GM23338 (cell line): ENCODE results near the gene COL4A2. TPM values are rescaled to one million over a fixed set of nuclear protein-coding genes. Genes with fewer than 3 reads are reported as not detected.

Experiments
- ATAC-seq: fragments of 200-7000 bp; cut with Tn5 transposase; 3 replicates; pipeline ENCODE4 v1.9.1; 2020
- DNase-seq: peaks from one replicate; pipeline ENCODE4 v3.0.0-alpha.2; 2015; ENCODE audit warnings: low spot score
- H2AFZ ChIP-seq: fragments of 200-600 bp; sonication (generic); 2 replicates; pipeline ENCODE4 v1.8.0; 2016; ENCODE audit warnings: antibody characterized with exemption, mild to moderate bottlenecking, moderate library complexity
- H3F3A ChIP-seq: fragments of 200-600 bp; sonication (generic); replicated peaks from 2 replicates; pipeline ENCODE4 v1.8.0; 2017; ENCODE audit warnings: antibody characterized with exemption, mixed run types, low read depth
- H3K27ac ChIP-seq: fragments of 200-600 bp; sonication (generic); 2 replicates; pipeline ENCODE4 v1.6.1; 2016; ENCODE audit warnings: low read depth
- H3K27me3 ChIP-seq: fragments of 200-600 bp; sonication (generic); 2 replicates; pipeline ENCODE4 v1.8.0; 2016; ENCODE audit warnings: mild to moderate bottlenecking, mixed run types, moderate library complexity; ENCODE audit not compliant: insufficient read depth
- H3K36me3 ChIP-seq: fragments of 200-600 bp; sonication (generic); 2 replicates; pipeline ENCODE4 v1.8.0; 2016; ENCODE audit warnings: mild to moderate bottlenecking; ENCODE audit not compliant: insufficient read depth
- H3K4me1 ChIP-seq: fragments of 200-600 bp; sonication (generic); 2 replicates; pipeline ENCODE4 v1.8.0; 2016; ENCODE audit warnings: mild to moderate bottlenecking, moderate library complexity; ENCODE audit not compliant: insufficient read depth
- H3K4me2 ChIP-seq: fragments of 200-600 bp; sonication (generic); 2 replicates; pipeline ENCODE4 v1.7.1; 2017; ENCODE audit warnings: mixed run types
- H3K4me3 ChIP-seq: fragments of 200-600 bp; sonication (generic); 2 replicates; pipeline ENCODE4 v1.6.1; 2016; ENCODE audit warnings: mixed run types
- H3K79me2 ChIP-seq: fragments of 200-600 bp; sonication (generic); replicated peaks from 2 replicates; pipeline ENCODE4 v1.8.0; 2017; ENCODE audit warnings: mild to moderate bottlenecking; ENCODE audit not compliant: insufficient read depth
- H3K9me2 ChIP-seq: fragments of 200-600 bp; sonication (generic); 2 replicates; pipeline ENCODE4 v1.8.0; 2017; ENCODE audit not compliant: insufficient read depth
- H4K20me1 ChIP-seq: fragments of 200-600 bp; sonication (generic); replicated peaks from 2 replicates; pipeline ENCODE4 v1.8.0; 2017; ENCODE audit warnings: mild to moderate bottlenecking; ENCODE audit not compliant: insufficient read depth
- H3K27ac Mint-ChIP-seq: 2 replicates; pipeline ENCODE4 v1.8.0; 2020; ENCODE audit warnings: inconsistent platforms, mild to moderate bottlenecking, moderate library complexity, mixed read lengths
- H3K27me3 Mint-ChIP-seq: 3 replicates; pipeline ENCODE4 v1.8.0; 2022; ENCODE audit warnings: low read depth, mild to moderate bottlenecking, moderate library complexity, mixed read lengths, inconsistent platforms; ENCODE audit not compliant: insufficient read depth, poor library complexity
- H3K36me3 Mint-ChIP-seq: 3 replicates; pipeline ENCODE4 v1.8.0; 2021; ENCODE audit warnings: low read depth, mild to moderate bottlenecking, inconsistent platforms, moderate library complexity, mixed read lengths
- H3K4me1 Mint-ChIP-seq: 3 replicates; pipeline ENCODE4 v1.8.0; 2020; ENCODE audit warnings: mild to moderate bottlenecking, inconsistent platforms, mixed read lengths
- H3K4me3 Mint-ChIP-seq: 3 replicates; pipeline ENCODE4 v1.8.0; 2021; ENCODE audit warnings: moderate library complexity, mild to moderate bottlenecking, inconsistent platforms, mixed read lengths
- H3K9me3 Mint-ChIP-seq: 3 replicates; pipeline ENCODE4 v1.8.0; 2020; ENCODE audit warnings: moderate library complexity, mild to moderate bottlenecking, inconsistent platforms, mixed read lengths
- CREB1 ChIP-seq: fragments of 250-450 bp; sonication (Bioruptor Pico); IDR thresholded peaks from 2 replicates; pipeline ENCODE4 v1.5.0; 2020; ENCODE audit warnings: low read depth, mild to moderate bottlenecking, moderate library complexity
- EZH2 ChIP-seq: fragments of 200-600 bp; sonication (generic); IDR thresholded peaks from one replicate; pipeline ENCODE4 v1.8.0; 2017; ENCODE audit warnings: antibody characterized with exemption, mild to moderate bottlenecking, low read depth; ENCODE audit not compliant: unreplicated experiment
- EZH2phosphoT487 ChIP-seq: fragments of 200-600 bp; sonication (generic); IDR thresholded peaks from one replicate; pipeline ENCODE4 v1.8.1; 2018; ENCODE audit warnings: antibody characterized with exemption; ENCODE audit not compliant: unreplicated experiment
- JUNB ChIP-seq: IDR thresholded peaks from one replicate; pipeline ENCODE4 v1.6.1; 2016; ENCODE audit warnings: antibody characterized with exemption; ENCODE audit not compliant: unreplicated experiment
- NANOG ChIP-seq: IDR thresholded peaks from 2 replicates; pipeline ENCODE4 v1.6.1; 2016; ENCODE audit warnings: antibody characterized with exemption, borderline replicate concordance
- POLR2AphosphoS5 ChIP-seq: IDR thresholded peaks from 2 replicates; pipeline ENCODE4 v1.6.1; 2016; ENCODE audit warnings: antibody characterized with exemption, low read depth
- STAT1 ChIP-seq: IDR thresholded peaks from one replicate; pipeline ENCODE4 v1.6.1; 2016; ENCODE audit warnings: antibody characterized with exemption; ENCODE audit not compliant: unreplicated experiment
- ZNF331 ChIP-seq: fragments of 250-450 bp; sonication (Bioruptor Pico); IDR thresholded peaks from 2 replicates; pipeline ENCODE4 v1.5.0; 2020; ENCODE audit warnings: low read depth, mild to moderate bottlenecking, moderate library complexity
- polyA plus RNA-seq: library from polyadenylated mRNA; unstranded; fragments of >200 nt; fragmentation: Nextera tagmentation; extraction: Ambion mirVana; gene quantifications from 2 replicates; pipeline ENCODE4 v1.2.1, GENCODE V29; 2016
- total RNA-seq: library from RNA; depleted of rRNA; stranded (reverse); fragments of >200 nt; shearing (Covaris generic); gene quantifications from 2 replicates; pipeline ENCODE4 v1.2.3, GENCODE V29; 2014
- TF ChIP-seq, protein P1 (sequence below): IDR thresholded peaks from 2 replicates; pipeline ENCODE4 v1.6.1; 2016; ENCODE audit warnings: antibody characterized with exemption
- TF ChIP-seq, protein P2 (sequence below): IDR thresholded peaks from one replicate; pipeline ENCODE4 v1.6.1; 2018; ENCODE audit warnings: antibody characterized with exemption; ENCODE audit not compliant: unreplicated experiment

COL4A2 gene
- total and polyA plus RNA-seq, 2 experiments from 2014 or later, result 37.4 to 131 TPM

DNA sequence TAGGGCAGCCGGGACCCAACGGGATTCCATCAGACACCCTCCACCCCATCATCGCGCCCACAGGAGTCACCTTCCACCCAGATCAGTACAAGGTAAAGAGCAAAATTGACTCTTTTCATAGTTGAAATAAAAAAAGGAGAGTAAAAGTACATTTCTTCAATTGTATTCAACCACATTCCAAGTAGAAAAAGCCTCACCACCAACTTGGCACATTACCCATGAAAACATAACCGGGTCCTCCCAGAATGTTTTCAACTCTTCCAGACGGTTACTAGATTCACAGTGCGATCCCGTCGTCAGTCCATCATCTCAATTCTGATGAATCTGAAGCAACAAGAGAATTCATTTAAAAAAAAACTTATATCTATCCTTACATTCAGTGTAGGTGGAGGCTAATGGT, 129.2 kb downstream of the COL4A2 start:
- ATAC-seq, result no peak
- H3K4me3 Mint-ChIP-seq, result no peak overlapping the region
- H3K4me1 ChIP-seq, result no peaks in the 10 kb centered on the region
- TF ChIP-seq POLR2AphosphoS5, result no peak
- no peak for TF ChIP-seq CREB1 (CRISPR knock-in tag)
- no peak for TF ChIP-seq EZH2phosphoT487
- H3K36me3 ChIP-seq, result peaks cover 12% of the 10 kb centered on the region
- no peak overlapping the region for H3K4me3 ChIP-seq
- no peaks in the 10 kb centered on the region for H3K9me3 Mint-ChIP-seq
- H3K36me3 Mint-ChIP-seq, result peaks cover 20% of the 10 kb centered on the region; the same call in 2 of the 3 replicates
- no peak overlapping the region for H3K27ac ChIP-seq
- H3K27ac Mint-ChIP-seq, result no peak overlapping the region
- no peaks in the 10 kb centered on the region for H3K79me2 ChIP-seq
- H3K27me3 Mint-ChIP-seq, result peaks cover 5% of the 10 kb centered on the region
- DNase-seq, result no peak
- H4K20me1 ChIP-seq, result no peaks in the 10 kb centered on the region
- H2AFZ ChIP-seq, result no peak overlapping the region
- H3F3A ChIP-seq, result no peaks in the 10 kb centered on the region
- no peak overlapping the region for H3K4me2 ChIP-seq
- H3K27me3 ChIP-seq, result no peaks in the 10 kb centered on the region
- H3K9me2 ChIP-seq, result no peaks in the 10 kb centered on the region
- H3K4me1 Mint-ChIP-seq, result peaks cover 12% of the 10 kb centered on the region

DNA sequence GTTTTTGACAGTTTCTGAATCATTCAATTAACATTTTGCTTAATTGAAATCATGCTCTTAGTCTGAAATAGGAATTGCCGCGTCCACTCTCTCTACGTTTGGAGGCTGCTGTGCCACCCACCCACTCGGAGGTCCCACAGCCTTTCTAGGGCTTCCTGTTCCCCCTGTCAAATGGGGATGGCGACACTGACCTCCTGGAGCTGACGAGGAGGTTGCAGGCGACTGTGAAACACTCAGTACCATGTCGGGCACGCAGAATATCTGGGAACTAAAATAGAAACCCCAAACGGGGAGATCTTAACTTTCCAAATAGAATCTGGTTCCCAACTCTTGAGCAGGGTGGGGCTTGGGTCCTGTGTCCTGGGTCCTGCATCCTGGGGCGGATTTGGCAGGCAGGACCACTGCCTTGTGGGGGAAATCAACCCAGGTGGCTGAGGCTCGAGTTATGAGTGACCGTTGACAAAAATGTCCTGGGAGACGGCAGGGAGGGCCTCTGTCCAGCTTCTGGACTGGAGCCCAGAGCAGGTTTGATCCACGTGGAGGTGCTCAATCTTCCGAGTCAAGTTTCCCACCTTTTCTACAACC, 129.8 kb downstream of the COL4A2 start:
- Histone ChIP-seq H3F3A (no peaks in the 10 kb centered on the region), H3K27me3 (no peaks in the 10 kb centered on the region), H3K4me2 (no peak overlapping the region), H4K20me1 (no peaks in the 10 kb centered on the region), H3K36me3 (peaks cover 6% of the 10 kb centered on the region), H3K4me1 (no peaks in the 10 kb centered on the region), H3K79me2 (no peaks in the 10 kb centered on the region), H3K9me2 (no peaks in the 10 kb centered on the region), H2AFZ (no peak overlapping the region), H3K4me3 (no peak overlapping the region), H3K27ac (no peak overlapping the region)
- Mint-ChIP-seq H3K4me1 (peaks cover 12% of the 10 kb centered on the region), H3K4me3 (no peak overlapping the region), H3K36me3 (peaks cover 20% of the 10 kb centered on the region; the same call in 2 of the 3 replicates), H3K9me3 (no peaks in the 10 kb centered on the region), H3K27ac (no peak overlapping the region), H3K27me3 (no peaks in the 10 kb centered on the region)
- no peak for TF ChIP-seq POLR2AphosphoS5
- no peak for TF ChIP-seq CREB1 (CRISPR knock-in tag)
- TF ChIP-seq NANOG, result no peak
- no peak for TF ChIP-seq ZNF331
- TF ChIP-seq, protein P1, sequence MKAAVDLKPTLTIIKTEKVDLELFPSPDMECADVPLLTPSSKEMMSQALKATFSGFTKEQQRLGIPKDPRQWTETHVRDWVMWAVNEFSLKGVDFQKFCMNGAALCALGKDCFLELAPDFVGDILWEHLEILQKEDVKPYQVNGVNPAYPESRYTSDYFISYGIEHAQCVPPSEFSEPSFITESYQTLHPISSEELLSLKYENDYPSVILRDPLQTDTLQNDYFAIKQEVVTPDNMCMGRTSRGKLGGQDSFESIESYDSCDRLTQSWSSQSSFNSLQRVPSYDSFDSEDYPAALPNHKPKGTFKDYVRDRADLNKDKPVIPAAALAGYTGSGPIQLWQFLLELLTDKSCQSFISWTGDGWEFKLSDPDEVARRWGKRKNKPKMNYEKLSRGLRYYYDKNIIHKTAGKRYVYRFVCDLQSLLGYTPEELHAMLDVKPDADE, result no peak
- no peak for TF ChIP-seq EZH2
- no peak for ATAC-seq
- DNase-seq, result no peak

DNA sequence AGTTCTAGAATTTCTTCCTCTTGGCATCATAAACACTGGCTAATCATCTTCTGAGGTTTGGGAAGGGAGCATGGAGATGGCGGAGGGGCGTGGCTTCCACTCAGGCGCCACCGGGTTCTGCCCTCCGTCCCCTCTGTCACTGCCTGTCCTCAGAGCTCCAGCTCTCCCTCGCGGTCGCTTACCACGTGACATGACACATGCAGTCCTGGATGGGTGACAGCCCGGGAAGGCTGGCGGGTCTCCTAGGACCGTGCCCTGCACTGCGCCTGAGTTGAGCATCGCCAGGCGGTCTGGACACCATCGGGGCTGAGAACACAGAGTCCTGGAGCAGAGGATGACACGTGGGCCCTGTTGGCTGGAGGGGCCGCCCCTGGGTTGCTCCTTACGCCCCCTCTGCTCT, 131.1 kb downstream of the COL4A2 start:
- H3K36me3 Mint-ChIP-seq, result peaks cover 20% of the 10 kb centered on the region; the same call in 2 of the 3 replicates
- peaks cover 12% of the 10 kb centered on the region for H3K4me1 Mint-ChIP-seq
- Histone ChIP-seq H3K36me3 (peaks cover 6% of the 10 kb centered on the region), H3K4me3 (no peak overlapping the region), H3K4me1 (no peaks in the 10 kb centered on the region), H3K27me3 (no peaks in the 10 kb centered on the region), H3K4me2 (no peak overlapping the region), H3K79me2 (no peaks in the 10 kb centered on the region), H3K27ac (no peak overlapping the region), H2AFZ (no peak overlapping the region), H3F3A (no peaks in the 10 kb centered on the region), H3K9me2 (no peaks in the 10 kb centered on the region), H4K20me1 (no peaks in the 10 kb centered on the region)
- no peak overlapping the region for H3K4me3 Mint-ChIP-seq
- H3K27ac Mint-ChIP-seq, result no peak overlapping the region
- no peak for DNase-seq
- ATAC-seq, result no peak
- H3K27me3 Mint-ChIP-seq, result no peaks in the 10 kb centered on the region
- H3K9me3 Mint-ChIP-seq, result no peaks in the 10 kb centered on the region
- TF ChIP-seq, protein P2, sequence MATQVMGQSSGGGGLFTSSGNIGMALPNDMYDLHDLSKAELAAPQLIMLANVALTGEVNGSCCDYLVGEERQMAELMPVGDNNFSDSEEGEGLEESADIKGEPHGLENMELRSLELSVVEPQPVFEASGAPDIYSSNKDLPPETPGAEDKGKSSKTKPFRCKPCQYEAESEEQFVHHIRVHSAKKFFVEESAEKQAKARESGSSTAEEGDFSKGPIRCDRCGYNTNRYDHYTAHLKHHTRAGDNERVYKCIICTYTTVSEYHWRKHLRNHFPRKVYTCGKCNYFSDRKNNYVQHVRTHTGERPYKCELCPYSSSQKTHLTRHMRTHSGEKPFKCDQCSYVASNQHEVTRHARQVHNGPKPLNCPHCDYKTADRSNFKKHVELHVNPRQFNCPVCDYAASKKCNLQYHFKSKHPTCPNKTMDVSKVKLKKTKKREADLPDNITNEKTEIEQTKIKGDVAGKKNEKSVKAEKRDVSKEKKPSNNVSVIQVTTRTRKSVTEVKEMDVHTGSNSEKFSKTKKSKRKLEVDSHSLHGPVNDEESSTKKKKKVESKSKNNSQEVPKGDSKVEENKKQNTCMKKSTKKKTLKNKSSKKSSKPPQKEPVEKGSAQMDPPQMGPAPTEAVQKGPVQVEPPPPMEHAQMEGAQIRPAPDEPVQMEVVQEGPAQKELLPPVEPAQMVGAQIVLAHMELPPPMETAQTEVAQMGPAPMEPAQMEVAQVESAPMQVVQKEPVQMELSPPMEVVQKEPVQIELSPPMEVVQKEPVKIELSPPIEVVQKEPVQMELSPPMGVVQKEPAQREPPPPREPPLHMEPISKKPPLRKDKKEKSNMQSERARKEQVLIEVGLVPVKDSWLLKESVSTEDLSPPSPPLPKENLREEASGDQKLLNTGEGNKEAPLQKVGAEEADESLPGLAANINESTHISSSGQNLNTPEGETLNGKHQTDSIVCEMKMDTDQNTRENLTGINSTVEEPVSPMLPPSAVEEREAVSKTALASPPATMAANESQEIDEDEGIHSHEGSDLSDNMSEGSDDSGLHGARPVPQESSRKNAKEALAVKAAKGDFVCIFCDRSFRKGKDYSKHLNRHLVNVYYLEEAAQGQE, result no peak
- no peak for TF ChIP-seq EZH2phosphoT487
- no peak for TF ChIP-seq STAT1
- TF ChIP-seq NANOG, result no peak
- TF ChIP-seq CREB1 (CRISPR knock-in tag), result no peak
- TF ChIP-seq EZH2, result no peak
- TF ChIP-seq JUNB, result no peak
- TF ChIP-seq POLR2AphosphoS5, result no peak
